HG02840 (cell line): ENCODE results near the gene DLG1.

ENCODE experiments used
- ATAC-seq: cut with Tn5 transposase; IDR thresholded peaks from one replicate; pipeline ENCODE4 v1.9.1; 2021; ENCODE audit warnings: mild to moderate bottlenecking, moderate library complexity, moderate number of reproducible peaks; ENCODE audit not compliant: unreplicated experiment, low FRiP score

The DLG1 gene

DNA sequence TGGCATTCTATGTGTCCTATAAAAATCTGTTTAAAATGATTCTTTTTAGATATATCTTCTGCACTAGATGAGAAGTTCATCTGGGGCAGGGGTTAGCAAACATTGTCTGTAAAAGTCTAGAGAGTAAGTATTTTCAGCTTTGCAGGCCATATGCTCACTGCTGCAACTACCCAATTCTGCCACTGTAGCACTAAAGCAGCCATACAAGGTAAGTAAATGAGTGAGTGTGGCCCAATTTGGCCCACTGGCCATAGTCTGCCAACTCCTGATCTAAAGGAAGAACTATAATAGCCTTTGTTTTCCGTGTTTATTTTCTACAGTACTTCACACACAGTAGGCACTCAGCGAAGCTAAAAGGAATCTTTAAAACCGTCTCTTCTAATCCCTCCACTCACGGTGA, 42.3 kb downstream of the DLG1 start:
- no peak for ATAC-seq

DNA sequence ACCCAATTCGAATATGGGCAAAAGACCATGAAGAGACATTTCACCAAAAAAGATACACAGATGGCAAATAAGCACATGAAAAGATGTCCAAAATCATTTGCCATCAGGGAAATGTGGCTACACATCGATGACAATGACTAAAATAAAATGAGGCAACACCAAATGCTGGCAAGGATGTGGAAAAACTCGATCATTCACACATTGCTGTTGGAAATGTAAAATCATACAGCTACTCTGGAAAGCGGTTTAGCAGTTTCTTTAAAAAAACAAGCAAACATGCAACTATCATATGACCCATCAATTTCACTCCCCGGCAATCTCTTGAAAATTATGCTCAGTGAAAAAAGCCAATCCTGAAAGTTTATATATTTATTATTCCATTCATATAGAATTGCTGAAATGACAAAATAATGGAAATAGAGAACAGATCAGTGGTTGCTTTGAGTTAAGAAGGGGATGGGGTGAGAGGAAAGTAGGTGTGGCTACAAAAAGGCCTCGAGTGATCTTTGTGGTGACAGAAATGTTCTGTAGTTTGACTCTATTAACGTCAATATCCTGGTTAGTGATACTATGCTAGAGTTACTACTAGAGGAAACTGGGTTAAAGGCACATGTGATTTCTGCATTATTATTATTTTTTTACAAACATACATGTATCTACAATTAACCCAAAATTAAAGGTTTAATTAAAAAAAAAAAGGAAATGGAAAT, 45.0 kb downstream of the DLG1 start:
- ATAC-seq = no peak

DNA sequence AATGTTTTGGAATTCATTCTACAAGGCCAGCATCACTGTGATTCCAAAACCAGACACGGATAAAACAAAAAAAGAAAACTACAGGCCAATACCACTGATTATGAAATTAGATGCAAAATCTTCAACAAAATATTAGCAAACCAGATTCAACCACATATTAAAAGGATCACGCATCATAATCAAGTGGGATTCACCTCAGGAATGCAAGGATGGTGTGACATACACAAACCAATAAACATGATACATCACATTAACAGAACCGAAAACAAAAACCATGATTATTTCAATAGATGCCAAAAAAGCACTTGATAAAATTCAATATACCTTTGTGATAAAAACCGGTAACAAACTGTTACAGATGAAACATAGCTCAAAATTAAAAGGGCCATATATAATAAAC, 48.9 kb downstream of the DLG1 start:
- ATAC-seq = no peak

DNA sequence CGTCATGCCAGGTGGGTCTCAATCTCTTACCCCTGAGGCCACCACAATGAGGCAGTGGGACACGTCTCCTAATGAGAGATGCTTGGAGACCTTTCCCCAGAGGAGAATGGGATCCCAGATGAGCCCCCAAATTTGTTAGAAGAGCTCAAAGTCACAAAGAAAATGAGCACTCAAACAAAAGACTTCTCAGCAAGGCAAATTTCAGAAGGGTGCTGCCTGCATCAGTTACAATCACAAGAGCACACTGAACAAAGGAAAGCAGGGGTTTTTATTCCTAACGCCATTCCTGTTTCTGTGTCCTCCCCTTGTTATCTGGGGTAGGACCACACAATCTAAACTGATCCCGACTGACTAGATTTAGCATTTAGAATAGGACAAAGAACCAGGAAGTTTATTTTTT, 50.1 kb downstream of the DLG1 start:
- no peak for ATAC-seq

DNA sequence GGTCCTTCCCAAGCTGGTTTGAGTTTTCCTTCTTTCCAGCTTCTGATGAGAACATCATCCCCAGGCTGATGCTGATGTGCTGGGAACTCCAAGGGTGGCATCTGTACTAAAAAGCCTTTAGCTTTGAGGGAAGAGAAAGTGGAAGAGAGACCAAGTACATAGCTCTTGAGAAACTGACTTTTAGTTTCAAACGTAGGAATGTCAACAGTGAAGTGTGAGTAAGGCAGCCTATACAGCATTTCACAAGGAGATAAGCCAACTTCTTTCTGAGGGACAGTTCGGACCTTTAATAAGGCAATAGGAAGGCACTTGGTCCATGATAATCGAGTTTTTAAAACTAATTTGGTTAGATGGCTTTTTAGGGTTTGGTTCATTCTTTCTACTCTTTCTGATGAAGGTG, 53.7 kb downstream of the DLG1 start:
- ATAC-seq = no peak

DNA sequence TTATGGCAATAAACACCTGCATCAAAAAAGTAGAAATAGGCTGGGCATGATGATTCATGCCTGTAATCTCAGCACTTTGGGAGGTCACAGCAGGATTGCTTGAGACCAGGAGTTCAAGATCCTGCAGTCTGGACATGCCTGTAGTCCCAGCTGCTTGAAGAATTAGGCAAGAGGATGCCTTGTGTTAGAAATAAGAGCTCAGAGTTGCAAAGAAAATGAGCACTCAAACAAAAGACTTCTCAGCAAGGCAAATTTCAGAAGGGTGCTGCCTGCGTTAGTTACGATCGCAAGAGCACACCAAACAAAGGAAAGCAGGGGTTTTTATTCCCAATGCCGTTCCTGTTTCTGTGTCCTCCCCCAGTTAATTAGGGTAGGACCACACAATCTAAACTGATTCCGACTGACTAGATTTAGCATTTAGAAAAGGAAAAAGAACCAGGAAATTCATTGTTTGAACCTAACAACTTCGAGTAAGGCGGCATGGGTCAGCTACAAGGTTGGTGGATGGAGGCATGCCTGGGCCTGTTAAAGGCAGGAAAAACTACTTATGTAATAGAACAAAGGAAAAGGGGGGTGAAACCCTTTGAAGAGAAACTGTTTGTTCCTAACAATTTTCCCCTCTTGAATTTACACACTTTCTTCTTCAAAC, 55.5 kb downstream of the DLG1 start:
- no peak for ATAC-seq

DNA sequence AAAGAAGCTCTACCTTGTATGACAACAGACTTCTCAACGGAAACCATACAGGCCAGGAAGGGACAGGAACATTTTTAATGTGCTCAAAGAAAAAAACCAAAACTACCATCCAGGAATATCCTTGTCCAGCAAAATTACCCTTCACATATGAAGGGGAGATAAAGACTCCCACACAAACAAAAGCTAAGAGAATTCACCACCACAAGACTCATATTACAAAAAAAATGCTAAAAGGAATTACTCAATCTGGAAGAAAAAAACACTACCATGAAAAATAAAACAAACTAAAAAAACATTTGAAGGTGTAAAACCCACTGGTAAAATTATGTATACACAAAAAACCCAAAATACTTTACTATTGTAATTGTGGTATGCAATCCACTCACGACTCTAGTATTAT, 57.2 kb downstream of the DLG1 start:
- no peak for ATAC-seq

DNA sequence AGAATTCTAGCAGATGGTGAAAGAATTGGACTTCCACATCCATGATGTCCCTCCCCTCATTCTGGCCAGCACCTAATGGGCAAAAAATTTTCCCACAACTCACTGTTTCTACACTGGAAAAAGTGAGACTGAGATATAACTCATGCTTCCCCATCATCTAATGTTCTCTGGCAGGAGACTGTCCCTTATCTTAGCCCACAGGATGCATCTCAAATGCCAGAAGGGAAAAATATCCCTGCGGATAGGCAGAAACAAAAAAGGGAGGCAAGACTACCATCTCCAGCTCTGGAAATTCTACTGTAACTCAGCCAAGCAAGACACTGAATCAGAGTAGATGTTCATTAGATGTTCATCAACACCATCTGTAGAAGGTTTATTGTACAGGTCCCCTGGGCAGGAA, 58.6 kb downstream of the DLG1 start:
- no peak for ATAC-seq

DNA sequence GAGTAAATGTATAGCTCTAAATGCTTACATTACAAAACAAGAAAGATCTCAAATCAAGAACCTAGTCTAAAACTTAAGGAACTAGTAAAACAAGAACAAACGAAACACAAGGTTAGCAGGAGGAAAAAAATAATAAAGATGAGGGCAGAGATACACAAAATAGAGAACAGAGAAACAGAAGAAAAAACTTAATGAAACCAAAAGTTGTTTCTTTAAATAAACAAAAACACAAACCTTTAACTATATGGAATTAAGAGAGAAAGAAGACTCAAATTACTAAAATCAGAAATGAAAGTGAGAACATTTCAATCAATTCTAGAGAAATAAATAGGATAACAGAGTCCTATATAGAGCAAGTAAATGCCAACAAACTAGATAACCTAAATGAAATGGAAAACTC, 59.6 kb downstream of the DLG1 start:
- no peak for ATAC-seq

DNA sequence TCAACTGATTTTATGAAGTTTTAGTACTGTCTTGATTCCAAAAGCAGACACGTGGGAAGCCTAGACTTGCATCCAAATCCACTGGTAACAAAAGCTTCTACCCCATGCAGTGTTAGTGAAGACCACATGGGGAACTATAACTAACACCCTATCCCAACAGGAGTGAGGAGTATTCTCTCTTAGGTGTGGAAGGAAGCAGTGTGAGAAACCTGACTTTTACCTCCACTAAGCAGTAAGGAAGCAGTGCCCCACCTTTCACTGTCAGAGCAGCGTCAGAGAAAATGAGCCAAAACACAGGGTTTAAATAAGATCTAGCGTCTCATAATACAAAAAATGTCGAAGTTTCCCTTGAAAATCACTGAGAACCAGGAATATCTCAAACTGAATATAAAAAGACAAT, 60.5 kb downstream of the DLG1 start:
- ATAC-seq = no peak

DNA sequence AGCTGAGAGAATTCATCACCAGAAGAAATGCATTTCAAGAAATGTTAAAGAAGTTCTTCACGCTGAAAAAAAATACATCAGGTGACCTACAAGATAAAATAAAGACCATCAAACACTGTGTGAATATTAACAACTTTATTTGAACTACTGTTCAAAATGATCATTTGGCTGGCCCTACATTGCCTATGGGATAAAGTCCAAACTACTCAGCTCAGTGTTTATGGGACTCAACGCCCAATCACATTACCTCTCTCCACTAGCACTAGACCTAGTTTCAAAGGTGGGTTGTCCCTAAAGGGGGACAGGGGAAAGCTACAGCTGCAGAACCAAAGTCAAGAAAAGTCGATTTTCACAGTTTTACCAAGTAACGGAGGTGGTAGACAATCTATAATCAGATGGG, 62.0 kb downstream of the DLG1 start:
- ATAC-seq = no peak

DNA sequence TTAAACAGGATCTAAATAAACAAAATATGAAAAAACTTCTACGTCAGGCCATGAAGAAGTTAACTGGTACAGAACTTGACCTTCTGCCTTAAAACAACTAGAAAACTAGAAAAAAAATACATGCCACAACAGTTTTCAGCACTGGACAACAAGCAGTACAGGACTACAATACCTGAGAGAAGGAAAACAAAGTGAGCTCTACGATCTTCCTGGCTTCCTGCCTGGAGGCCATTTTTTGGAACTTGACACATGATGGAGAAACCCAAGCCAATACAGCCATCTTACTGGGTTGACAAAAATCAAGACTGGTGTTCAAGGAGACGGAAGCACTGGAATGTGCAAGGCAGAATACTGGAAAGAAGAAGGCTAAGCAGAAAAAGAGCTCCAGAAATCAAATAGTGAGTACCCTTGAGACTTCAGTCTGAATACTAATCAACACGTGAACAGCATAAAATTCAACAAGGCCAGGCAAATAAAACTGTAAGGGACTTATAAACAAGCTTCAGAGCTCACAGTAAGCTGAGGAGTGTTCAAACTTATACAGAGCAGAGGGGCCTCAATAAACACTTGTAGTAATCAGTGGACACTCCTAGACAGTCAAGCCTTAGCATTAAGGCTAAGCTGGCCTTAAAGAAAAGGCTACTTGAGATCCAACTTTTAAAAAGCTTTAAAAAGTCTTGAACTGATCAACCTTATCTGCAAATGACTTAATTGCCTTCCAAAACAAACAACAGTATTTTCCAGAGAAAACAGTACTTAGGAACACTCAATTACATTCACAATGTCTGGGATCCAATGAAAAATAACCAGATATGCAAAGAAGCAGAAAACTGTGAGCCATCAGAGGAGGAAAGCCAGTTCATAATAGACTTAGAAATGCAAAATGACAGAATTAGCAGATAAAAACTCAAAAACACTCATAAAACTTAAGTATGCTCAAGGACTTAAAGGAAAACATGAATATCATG, 63.2 kb downstream of the DLG1 start:
- ATAC-seq = no peak

DNA sequence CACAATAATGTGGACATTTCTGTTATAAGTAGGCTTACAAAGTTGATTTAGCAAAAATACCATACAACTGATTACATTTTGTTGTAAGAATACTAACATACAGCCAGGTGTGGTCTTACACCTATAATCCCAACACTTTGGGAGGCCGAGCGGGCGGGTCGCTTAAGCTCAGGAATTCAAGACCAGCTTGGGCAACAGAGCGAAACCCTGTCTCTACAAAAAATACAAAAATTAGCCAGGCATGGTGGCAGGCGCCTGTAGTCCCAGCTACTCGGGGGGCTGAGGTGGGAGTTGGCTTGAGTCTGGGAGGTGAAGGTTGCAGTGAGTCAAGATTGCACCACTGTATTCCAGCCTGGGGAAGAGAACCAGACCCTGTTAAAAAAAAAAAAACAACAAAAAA, 67.1 kb downstream of the DLG1 start:
- no peak for ATAC-seq

DNA sequence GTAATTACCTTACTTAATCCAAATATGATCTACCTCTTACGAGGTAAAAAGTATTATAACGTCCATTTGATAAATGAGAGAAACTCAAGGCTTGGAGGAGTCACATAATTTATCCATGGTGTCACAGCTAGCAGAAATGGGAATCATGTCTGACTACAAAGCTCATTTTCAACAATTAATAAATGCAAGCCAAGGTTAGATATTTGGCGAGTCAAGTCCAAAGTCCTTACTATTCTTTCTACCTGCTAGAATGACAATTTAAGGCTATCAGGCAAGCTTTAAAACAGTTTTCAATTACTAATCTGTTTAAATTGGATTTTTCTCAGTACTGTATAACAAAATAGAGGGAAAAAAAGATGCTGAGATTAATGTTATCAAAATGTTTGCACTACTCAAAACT, 68.6 kb downstream of the DLG1 start:
- no peak for ATAC-seq

DNA sequence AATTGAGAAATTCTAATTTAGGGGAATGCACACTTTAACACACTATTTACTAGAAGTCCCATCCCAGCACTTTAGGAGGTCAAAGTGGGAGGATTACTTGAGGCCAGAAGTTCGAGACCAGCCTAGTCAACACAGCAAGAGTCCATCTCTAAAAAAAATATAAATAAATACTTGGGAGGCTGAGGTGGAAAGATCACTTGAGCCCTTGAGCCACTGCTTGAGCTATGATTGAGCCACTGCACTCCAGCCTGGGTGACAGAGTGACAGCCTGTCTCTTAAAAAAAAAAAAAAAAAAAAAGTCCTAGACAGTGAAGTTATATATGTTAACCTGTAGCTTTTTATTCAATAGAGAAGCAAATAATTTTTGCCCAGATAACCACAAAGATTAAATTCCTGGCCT, 69.2 kb downstream of the DLG1 start:
- no peak for ATAC-seq

DNA sequence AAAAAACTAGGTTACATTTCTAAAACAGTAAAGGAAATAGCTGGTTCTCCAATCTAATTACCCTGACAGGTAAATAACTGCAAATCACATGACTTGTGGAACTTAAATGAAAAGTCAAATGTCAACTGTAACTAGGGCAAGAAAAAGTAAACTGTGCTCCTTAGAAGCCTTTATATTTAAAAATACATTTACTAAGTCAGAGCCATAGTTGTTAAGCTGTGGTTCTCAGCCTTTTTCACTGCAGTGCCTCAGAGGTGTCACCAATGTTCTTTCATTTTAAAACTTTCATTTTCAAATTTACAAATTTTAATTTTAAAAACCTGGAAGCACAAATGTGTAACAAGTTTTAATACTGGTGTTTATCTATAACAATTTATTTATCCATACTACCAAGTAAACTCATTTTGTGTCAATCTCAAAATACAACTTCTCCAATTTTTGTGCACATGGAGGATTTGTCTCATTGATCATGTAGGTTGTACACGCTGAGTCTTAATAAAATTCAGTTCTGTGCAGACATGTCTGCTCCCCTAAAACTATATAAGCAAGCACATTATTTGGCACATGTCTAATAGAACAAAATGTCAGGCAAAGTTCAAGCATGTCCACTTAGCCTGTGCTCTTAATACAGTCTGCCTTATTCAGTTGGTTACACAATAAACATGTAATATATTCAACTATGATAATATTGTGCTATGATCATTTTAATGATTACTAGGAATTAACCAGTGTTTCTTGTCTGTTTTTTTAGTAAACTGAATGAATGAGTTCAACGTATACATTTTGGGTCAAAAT, 70.4 kb downstream of the DLG1 start:
- ATAC-seq = no peak

DNA sequence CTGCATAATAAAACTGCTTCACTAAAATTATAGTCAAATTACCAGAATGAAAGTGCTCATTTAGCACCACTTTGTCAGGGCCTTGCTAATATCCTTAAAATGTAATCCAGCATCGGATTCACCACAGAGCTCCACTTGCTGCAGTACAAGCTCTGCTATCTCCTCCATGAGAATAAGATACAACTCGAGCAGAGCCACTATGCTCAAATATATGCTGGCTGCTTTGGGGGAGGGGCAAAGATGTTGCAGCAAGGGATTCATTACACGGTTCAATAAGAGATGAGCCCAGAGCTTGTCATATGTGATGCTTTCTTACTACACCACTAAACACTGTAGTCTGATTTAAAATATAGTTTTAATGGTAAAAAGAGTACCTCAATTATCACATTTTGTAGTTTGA, 72.2 kb downstream of the DLG1 start:
- no peak for ATAC-seq

DNA sequence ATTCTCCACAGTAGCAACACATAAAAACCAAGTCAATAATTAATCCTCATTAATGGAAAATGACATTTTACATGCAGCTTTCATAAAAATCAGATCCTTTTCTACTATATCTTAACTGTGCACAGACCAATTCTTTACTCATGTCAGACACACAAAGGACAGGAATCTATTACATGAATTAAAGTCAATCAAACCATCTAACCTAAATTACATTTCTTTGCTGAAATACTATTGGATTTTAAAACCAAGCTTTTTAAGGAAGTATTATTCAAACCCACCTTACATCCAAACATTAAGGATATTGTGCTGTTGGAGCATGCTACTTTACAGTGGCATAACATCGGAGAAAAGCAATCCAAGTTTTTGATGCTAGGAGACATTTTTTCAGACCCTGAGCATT, 72.8 kb downstream of the DLG1 start:
- no peak for ATAC-seq

DNA sequence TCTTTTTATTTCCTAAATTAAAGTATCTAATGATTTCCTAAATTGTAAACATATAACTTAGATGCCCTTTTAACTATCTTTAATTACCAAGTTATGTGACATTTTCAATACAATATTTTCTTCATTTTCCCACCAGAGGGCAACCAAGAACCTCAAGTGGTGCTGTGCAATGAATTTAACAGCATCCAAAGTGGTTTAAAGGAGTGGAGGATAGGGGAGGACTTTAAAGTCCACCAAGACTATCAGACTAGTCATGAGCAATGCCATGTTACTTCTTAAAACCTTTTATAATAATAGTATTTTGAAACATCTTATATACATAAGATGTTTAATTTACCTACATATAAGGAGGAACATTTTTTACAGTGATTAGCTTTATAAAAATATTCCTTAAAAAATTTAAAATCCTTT, 74.4 kb downstream of the DLG1 start:
- ATAC-seq = no peak

DNA sequence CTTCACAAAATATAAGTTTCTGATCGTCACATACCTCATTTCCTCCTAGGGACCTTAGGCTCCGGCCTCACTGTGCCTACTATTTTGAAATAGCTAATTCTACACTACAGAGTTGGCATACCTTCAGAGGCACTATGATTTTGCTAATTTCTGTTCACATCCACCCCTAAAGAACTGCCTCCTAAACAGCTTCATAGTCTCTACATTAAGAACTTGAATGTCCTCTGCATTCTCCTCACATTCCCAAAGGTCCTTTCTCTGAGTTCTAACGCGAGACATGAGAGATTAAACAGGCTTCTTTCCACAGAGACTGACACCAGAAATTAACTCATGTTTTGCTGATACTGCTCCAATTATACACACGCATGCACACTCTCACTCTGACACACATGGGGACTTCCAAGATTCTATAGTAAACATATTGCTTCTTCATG, 75.5 kb downstream of the DLG1 start:
- ATAC-seq = no peak

DNA sequence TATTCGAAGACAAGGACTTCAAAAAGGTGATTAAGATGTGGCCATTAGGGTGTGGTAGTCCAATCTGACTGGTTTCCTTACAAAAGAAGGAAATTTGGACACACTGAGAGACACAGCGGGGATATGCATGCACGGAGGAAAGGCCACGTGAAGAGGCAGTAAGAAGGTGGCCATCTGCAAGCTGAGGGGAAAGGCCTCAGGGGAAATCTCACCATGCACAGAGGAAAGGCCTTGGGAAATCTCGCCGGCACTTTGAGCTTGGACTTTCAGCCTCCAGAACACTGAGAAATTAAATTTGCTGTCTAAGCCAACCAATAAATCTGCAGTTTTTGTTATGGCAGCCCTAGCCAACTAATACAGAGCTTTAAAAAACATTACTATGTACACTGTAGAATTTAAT, 78.8 kb downstream of the DLG1 start:
- ATAC-seq = no peak
